ENCODE results near the gene BPIFB1.

Gene BPIFB1

GRCh38 chr20:33328157-33329137 is 45.4 kb downstream of the BPIFB1 start:
- DNase-seq = no peak

- DNase-seq = no peak
These were observed 50.0 kb downstream of the BPIFB1 start for GRCh38 chr20:33332905-33333456.

DNA sequence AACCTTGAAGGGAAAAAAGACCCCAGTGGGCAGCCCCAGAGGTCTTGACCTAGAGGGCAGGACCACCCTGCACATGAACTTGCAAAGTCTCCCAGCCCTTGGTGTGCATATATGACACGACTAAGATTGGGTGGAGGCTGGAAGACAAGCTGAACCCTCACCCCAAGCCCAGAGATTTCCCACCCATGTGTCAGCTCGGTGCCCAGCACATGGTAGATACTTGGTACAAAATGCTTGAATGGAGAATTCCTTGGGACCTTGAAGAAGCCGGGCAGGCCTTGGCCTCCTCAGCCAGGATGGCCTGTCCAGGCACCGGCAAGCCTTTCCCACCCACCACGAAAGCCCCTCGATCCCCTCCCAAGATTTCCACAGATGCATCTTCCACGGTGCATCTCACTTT is 50.6 kb downstream of the BPIFB1 start:
- DNase-seq = no peak

- no peak for DNase-seq
These were observed 51.1 kb downstream of the BPIFB1 start for GRCh38 chr20:33334111-33334510.

- no peak for DNase-seq
These were observed 53.4 kb downstream of the BPIFB1 start for GRCh38 chr20:33336375-33336774.

GRCh38 chr20:33337119-33337518 is 54.1 kb downstream of the BPIFB1 start:
- no peak for DNase-seq

GRCh38 chr20:33337531-33338165 is 54.6 kb downstream of the BPIFB1 start:
- no peak for DNase-seq

GRCh38 chr20:33338467-33339258 is 55.6 kb downstream of the BPIFB1 start:
- DNase-seq = no peak

GRCh38 chr20:33339515-33340058 is 56.6 kb downstream of the BPIFB1 start:
- no peak for DNase-seq

GRCh38 chr20:33343521-33343920 is 60.5 kb downstream of the BPIFB1 start:
- no peak for DNase-seq

DNA sequence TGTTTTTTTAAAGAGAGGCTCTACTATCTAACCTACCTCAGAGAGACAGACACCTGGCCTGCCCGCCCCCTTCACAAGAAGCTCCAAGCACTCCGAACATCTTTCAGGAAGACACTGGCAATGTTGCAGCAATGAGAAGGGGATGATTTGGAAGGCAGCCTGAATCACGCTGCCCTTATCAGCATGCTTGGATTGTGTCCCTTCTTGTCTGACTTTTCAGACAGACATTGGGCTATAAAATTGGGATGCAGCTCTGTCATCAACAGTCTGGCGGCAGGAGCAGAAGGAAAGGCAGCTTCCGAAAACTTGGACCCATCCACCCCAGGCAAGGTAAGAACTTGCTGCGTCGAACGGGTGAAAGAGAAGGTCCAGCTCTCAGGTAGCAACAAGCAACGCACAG is 62.3 kb downstream of the BPIFB1 start:
- no peak for DNase-seq

GRCh38 chr20:33348136-33348937 is 65.3 kb downstream of the BPIFB1 start:
- DNase-seq = no peak

- DNase-seq = no peak
These were observed 66.5 kb downstream of the BPIFB1 start for GRCh38 chr20:33349493-33349892.

GRCh38 chr20:33351696-33352095 is 68.7 kb downstream of the BPIFB1 start:
- DNase-seq = no peak

DNA sequence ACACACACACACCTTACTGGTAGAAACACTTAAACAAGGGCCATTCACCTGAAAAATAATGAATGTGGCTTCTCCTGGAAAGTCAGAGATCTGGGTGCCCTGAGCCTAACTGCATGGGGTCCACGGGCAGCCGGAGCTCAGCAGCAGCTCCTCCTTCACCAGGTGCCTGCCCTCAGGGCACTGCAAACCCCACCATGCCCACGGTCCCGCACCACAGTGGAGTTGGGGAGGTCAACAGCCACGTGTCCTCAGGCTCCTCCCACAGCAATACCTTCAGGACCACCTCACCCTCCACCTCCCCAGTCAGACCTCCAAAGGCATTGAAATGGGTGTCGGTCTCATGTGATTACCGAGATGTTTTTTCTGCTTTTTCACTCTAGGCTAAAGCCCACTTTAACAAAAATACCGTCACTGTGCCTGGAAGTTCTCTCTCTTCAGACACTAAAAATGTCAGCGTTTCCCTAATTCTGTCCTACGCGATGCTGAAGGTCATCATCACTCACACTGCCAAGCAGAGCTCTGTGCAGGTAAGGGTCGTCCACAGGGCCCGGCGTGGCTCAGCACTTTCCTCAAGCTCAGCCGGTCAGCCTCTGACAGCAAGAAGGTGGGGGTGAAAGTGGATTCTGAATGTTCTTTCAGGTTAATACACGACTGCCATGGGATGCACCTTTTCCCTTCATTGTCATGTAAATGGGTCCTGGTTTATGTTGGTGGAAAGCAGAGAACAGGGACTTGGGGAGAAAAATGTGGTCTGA is 69.4 kb downstream of the BPIFB1 start:
- no peak for DNase-seq

GRCh38 chr20:33353013-33353402 is 70.0 kb downstream of the BPIFB1 start:
- DNase-seq = no peak
